ENCODE data around the gene OSMR.

Gene OSMR

GRCh38 chr5:38921174-38921573, 75.4 kb downstream of the OSMR start:
- Histone ChIP-seq H3K27me3 (ENCODE audit: low read length) (no peaks in the 10 kb centered on the region), H3K36me3 (ENCODE audit: low read length) (no peaks in the 10 kb centered on the region), H2AFZ (ENCODE audit: low read depth, low read length, severe bottlenecking) (no peak overlapping the region)

DNA sequence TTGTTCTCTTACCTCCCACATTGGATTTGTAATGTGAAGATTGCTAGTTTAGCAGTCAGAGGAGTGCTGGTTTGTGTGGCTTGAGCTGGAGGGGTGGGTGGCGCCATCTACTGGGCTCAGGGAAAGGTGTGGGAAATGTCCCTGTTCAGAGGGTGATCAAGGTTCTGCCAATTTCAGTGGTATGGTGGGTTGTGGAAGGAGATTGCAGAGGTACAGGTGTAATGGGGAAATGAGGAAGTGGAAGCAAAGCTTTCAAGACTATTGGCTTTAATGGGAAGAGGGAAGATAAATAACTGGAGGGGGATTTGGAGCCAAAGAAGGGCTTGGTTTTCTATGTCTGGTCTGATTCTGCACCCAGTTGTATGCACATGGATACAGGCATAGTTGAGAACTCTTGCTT, 76.4 kb downstream of the OSMR start:
- Histone ChIP-seq H3K27ac (ENCODE audit: low read depth, low read length) (no peak overlapping the region), H3F3A (ENCODE audit: insufficient read depth) (no peaks in the 10 kb centered on the region), H3K4me2 (ENCODE audit: low read depth, low read length, poor library complexity, severe bottlenecking) (no peak overlapping the region), H3K9ac (ENCODE audit: low read length) (no peak overlapping the region), H3K36me3 (ENCODE audit: low read length) (no peaks in the 10 kb centered on the region), H4K20me1 (ENCODE audit: low read depth, low read length) (no peaks in the 10 kb centered on the region), H3K9me2 (replicated peaks; ENCODE audit: insufficient read depth, low read length) (no peaks in the 10 kb centered on the region), H3K4me3 (ENCODE audit: insufficient read depth, low read length, poor library complexity, severe bottlenecking) (no peak overlapping the region), H3K9me3 (ENCODE audit: insufficient read depth, low read length) (no peaks in the 10 kb centered on the region), H2AFZ (ENCODE audit: low read depth, low read length, severe bottlenecking) (no peak overlapping the region), H3K79me2 (ENCODE audit: insufficient read depth, low read length) (no peaks in the 10 kb centered on the region), H3K27me3 (ENCODE audit: low read length) (no peaks in the 10 kb centered on the region)
- TF ChIP-seq EZH2phosphoT487 (conservative IDR thresholded peaks at IDR 0.05; ENCODE audit: low read length): no peak
- TF ChIP-seq, protein P1, sequence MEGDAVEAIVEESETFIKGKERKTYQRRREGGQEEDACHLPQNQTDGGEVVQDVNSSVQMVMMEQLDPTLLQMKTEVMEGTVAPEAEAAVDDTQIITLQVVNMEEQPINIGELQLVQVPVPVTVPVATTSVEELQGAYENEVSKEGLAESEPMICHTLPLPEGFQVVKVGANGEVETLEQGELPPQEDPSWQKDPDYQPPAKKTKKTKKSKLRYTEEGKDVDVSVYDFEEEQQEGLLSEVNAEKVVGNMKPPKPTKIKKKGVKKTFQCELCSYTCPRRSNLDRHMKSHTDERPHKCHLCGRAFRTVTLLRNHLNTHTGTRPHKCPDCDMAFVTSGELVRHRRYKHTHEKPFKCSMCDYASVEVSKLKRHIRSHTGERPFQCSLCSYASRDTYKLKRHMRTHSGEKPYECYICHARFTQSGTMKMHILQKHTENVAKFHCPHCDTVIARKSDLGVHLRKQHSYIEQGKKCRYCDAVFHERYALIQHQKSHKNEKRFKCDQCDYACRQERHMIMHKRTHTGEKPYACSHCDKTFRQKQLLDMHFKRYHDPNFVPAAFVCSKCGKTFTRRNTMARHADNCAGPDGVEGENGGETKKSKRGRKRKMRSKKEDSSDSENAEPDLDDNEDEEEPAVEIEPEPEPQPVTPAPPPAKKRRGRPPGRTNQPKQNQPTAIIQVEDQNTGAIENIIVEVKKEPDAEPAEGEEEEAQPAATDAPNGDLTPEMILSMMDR (IDR thresholded peaks at IDR 0.05; ENCODE audit: insufficient read depth, low read length, poor library complexity, severe bottlenecking): peak; percentile 84

More at GRCh38 chr5:38921174-38921573, 75.4 kb downstream of the OSMR start:
- no peaks in the 10 kb centered on the region for H3K79me2 ChIP-seq (ENCODE audit: insufficient read depth, low read length)
- H3K27ac ChIP-seq (ENCODE audit: low read depth, low read length): no peak overlapping the region
- no peak overlapping the region for H3K4me2 ChIP-seq (ENCODE audit: low read depth, low read length, poor library complexity, severe bottlenecking)
- no peaks in the 10 kb centered on the region for H3K9me3 ChIP-seq (ENCODE audit: insufficient read depth, low read length)
- H3K9ac ChIP-seq (ENCODE audit: low read length): no peak overlapping the region
- TF ChIP-seq, protein P1 (IDR thresholded peaks at IDR 0.05; ENCODE audit: insufficient read depth, low read length, poor library complexity, severe bottlenecking): no peak
- H3K9me2 ChIP-seq (replicated peaks; ENCODE audit: insufficient read depth, low read length): no peaks in the 10 kb centered on the region
- no peaks in the 10 kb centered on the region for H3F3A ChIP-seq (ENCODE audit: insufficient read depth)
- no peaks in the 10 kb centered on the region for H4K20me1 ChIP-seq (ENCODE audit: low read depth, low read length)
- no peak overlapping the region for H3K4me3 ChIP-seq (ENCODE audit: insufficient read depth, low read length, poor library complexity, severe bottlenecking)

GRCh38 chr5:38923661-38924451, 78.0 kb downstream of the OSMR start:
- TF ChIP-seq EZH2phosphoT487 (conservative IDR thresholded peaks at IDR 0.05; ENCODE audit: low read length): no peak
- TF ChIP-seq, protein P1 (IDR thresholded peaks at IDR 0.05; ENCODE audit: insufficient read depth, low read length, poor library complexity, severe bottlenecking): no peak
- H2AFZ ChIP-seq (ENCODE audit: low read depth, low read length, severe bottlenecking): no peak overlapping the region
- H3K79me2 ChIP-seq (ENCODE audit: insufficient read depth, low read length): no peaks in the 10 kb centered on the region
- no peaks in the 10 kb centered on the region for H3K9me3 ChIP-seq (ENCODE audit: insufficient read depth, low read length)
- no peak overlapping the region for H3K4me2 ChIP-seq (ENCODE audit: low read depth, low read length, poor library complexity, severe bottlenecking)
- H3F3A ChIP-seq (ENCODE audit: insufficient read depth): no peaks in the 10 kb centered on the region
- no peaks in the 10 kb centered on the region for H4K20me1 ChIP-seq (ENCODE audit: low read depth, low read length)
- H3K9ac ChIP-seq (ENCODE audit: low read length): no peak overlapping the region
- no peak overlapping the region for H3K27ac ChIP-seq (ENCODE audit: low read depth, low read length)
- H3K36me3 ChIP-seq (ENCODE audit: low read length): no peaks in the 10 kb centered on the region
- no peak overlapping the region for H3K4me3 ChIP-seq (ENCODE audit: insufficient read depth, low read length, poor library complexity, severe bottlenecking)
- H3K27me3 ChIP-seq (ENCODE audit: low read length): no peaks in the 10 kb centered on the region
- no peaks in the 10 kb centered on the region for H3K9me2 ChIP-seq (replicated peaks; ENCODE audit: insufficient read depth, low read length)
